DOHH2 (cell line): Measurements from ENCODE around the gene SURF2.

Experiments used
- CTCF ChIP-seq: fragments of 200-600 bp; sonication (generic); IDR thresholded peaks from one replicate; pipeline ENCODE4 v1.5.1; 2014; ENCODE audit warnings: antibody characterized with exemption, mild to moderate bottlenecking, low read depth, low read length; ENCODE audit not compliant: poor library complexity, severe bottlenecking
- EZH2phosphoT487 ChIP-seq: fragments of 200-600 bp; sonication (generic); IDR thresholded peaks from 2 replicates; pipeline ENCODE4 v1.6.1; 2017; ENCODE audit warnings: borderline replicate concordance, mild to moderate bottlenecking, antibody characterized with exemption, low read length, moderate library complexity, mixed read lengths

DNA sequence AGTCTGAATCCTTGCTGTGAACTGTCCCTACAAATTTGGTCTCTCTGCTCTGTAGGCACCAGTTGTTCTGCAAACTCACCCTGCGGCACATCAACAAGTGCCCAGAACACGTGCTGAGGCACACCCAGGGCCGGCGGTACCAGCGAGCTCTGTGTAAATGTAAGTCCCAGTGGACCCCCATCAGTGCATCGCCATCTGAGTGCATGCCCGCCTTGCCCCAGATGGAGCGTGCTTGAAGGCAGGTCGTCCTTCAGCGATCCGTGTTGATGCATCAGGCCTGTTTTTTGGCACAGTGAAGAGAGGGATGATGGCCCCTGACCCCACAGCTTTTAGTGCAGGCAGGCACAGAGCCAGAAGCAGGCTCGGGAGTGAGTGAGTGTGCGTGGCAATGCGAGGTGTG lies 1.3 kb downstream of the SURF2 start:
- no peak for TF ChIP-seq CTCF
- no peak for TF ChIP-seq EZH2phosphoT487
